Measurements from ENCODE around the gene ZNF652.

- TF ChIP-seq, protein P1, sequence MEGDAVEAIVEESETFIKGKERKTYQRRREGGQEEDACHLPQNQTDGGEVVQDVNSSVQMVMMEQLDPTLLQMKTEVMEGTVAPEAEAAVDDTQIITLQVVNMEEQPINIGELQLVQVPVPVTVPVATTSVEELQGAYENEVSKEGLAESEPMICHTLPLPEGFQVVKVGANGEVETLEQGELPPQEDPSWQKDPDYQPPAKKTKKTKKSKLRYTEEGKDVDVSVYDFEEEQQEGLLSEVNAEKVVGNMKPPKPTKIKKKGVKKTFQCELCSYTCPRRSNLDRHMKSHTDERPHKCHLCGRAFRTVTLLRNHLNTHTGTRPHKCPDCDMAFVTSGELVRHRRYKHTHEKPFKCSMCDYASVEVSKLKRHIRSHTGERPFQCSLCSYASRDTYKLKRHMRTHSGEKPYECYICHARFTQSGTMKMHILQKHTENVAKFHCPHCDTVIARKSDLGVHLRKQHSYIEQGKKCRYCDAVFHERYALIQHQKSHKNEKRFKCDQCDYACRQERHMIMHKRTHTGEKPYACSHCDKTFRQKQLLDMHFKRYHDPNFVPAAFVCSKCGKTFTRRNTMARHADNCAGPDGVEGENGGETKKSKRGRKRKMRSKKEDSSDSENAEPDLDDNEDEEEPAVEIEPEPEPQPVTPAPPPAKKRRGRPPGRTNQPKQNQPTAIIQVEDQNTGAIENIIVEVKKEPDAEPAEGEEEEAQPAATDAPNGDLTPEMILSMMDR (IDR thresholded peaks at IDR 0.05) = no peak
- TF ChIP-seq POLR2A (IDR thresholded peaks at IDR 0.05) = no peak
Observed at GRCh38 chr17:49402706-49403105, 40.7 kb upstream of the ZNF652 start.

Measured in lower leg skin (tissue), 3 donors.